K562 (cell line): ENCODE results near the gene RDH16. TPM values are rescaled to one million over a fixed set of nuclear protein-coding genes. Genes with fewer than 3 reads are reported as not detected.

Source experiments
- AFF4 ChIP-seq: sonication (generic); formaldehyde crosslinking; IDR thresholded peaks from 2 replicates; pipeline ENCODE4 v1.8.0; 2023; ENCODE audit warnings: mild to moderate bottlenecking, missing genetic modification reagents
- CLOCK ChIP-seq: fragments of 250-450 bp; sonication (Bioruptor Pico); IDR thresholded peaks from 2 replicates; pipeline ENCODE4 v1.4.0; 2020; ENCODE audit warnings: mild to moderate bottlenecking, moderate library complexity, borderline replicate concordance
- E2F6 ChIP-seq, 2 experiments: IDR thresholded peaks; 2 replicates each; pipeline ENCODE4 v1.6.1; 2011; ENCODE audit warnings: borderline replicate concordance in 1 of 2, control low read depth in 1 of 2, low read depth in 1 of 2, low read length in 1 of 2, mild to moderate bottlenecking in 1 of 2, mixed read lengths in 1 of 2, moderate library complexity in 1 of 2; ENCODE audit not compliant: insufficient read depth in 1 of 2, insufficient read length in 1 of 2, poor library complexity in 1 of 2, severe bottlenecking in 1 of 2; ENCODE audit errors: extremely low read depth in 1 of 2
- NR2C2 ChIP-seq, 2 experiments: fragments of 200-800 bp in 1 of 2; sonication (Bioruptor generic) in 1 of 2; sonication (generic) in 1 of 2; formaldehyde crosslinking in 1 of 2; IDR thresholded peaks; 2 replicates each; pipeline versions ENCODE4 v1.6.1 to v1.8.0; 2016 to 2022; ENCODE audit warnings: mild to moderate bottlenecking in 1 of 2, missing compliant biosample characterization in 1 of 2, missing genetic modification characterization in 1 of 2, missing genetic modification reagents in 1 of 2
- PBX2 ChIP-seq, 2 experiments: IDR thresholded peaks in 1 of 2; conservative IDR thresholded peaks in 1 of 2; 2 replicates each; pipeline ENCODE4 v1.6.1; 2016; ENCODE audit warnings: low read depth in 2 of 2, mild to moderate bottlenecking in 1 of 2, missing compliant biosample characterization in 1 of 2, missing genetic modification characterization in 1 of 2, moderate library complexity in 1 of 2
- PHB ChIP-seq: fragments of 250-450 bp; sonication (Bioruptor Pico); IDR thresholded peaks from 2 replicates; pipeline ENCODE4 v1.5.0; 2021
- SMAD2 ChIP-seq: fragments of 150-350 bp; IDR thresholded peaks from 2 replicates; pipeline ENCODE4 v1.6.1; 2014; ENCODE audit warnings: low read depth, mild to moderate bottlenecking, low read length
- SMARCE1 ChIP-seq: fragments of 450-650 bp; IDR thresholded peaks from 2 replicates; pipeline ENCODE4 v1.7.1; 2016; ENCODE audit warnings: mild to moderate bottlenecking
- ZNF143 ChIP-seq: sonication (generic); formaldehyde crosslinking; IDR thresholded peaks from 2 replicates; pipeline ENCODE4 v1.9.0; 2022; ENCODE audit warnings: mild to moderate bottlenecking, missing genetic modification reagents
- ZNF280A ChIP-seq: fragments of 450-650 bp; IDR thresholded peaks from 2 replicates; pipeline ENCODE4 v1.6.1; 2018; ENCODE audit warnings: mild to moderate bottlenecking, low read depth; ENCODE audit not compliant: partially characterized antibody
- ZNF395 ChIP-seq: fragments of 200-800 bp; sonication (Bioruptor generic); IDR thresholded peaks from 2 replicates; pipeline ENCODE4 v1.6.1; 2017; ENCODE audit warnings: missing genetic modification characterization, missing compliant biosample characterization
- polyA plus RNA-seq, 8 experiments: library from polyadenylated mRNA; depleted of rRNA in 4 of 8; stranded (reverse) in 5 of 8; unstranded in 3 of 8; fragments of >200 nt; fragmentation: Nextera tagmentation in 2 of 8; fragmentation: Illumina TruSeq in 1 of 8; extraction: Ambion mirVana in 2 of 8; extraction: Trizol in 1 of 8; gene quantifications; 2 replicates each; pipeline versions ENCODE4 v1.2.1 to v1.2.3, GENCODE V29; 2011 to 2014; ENCODE audit warnings: inconsistent platforms in 1 of 8, missing spikeins in 1 of 8
- total RNA-seq, 7 experiments: library from RNA; depleted of rRNA in 6 of 7; stranded (reverse); fragments of >200 nt in 6 of 7; fragmentation: Illumina TruSeq in 2 of 7; extraction: Trizol in 2 of 7; gene quantifications; 2 replicates each; pipeline versions ENCODE4 v1.2.1 to v1.2.3, GENCODE V29; 2011 to 2021; ENCODE audit warnings: low replicate concordance in 1 of 7

RDH16 gene
- total and polyA plus RNA-seq, 9 of the 15 experiments (the other 6 are each of a cell fraction or from before 2014, with no cell fraction given): 0.11 to 0.52 (median 0.22) TPM; not detected in 1

GRCh38 chr12:56988207-56988739 is 30.9 kb upstream of the RDH16 start (continued):
- TF ChIP-seq PBX2 (CRISPR knock-in tag; IDR thresholded peaks at IDR 0.05; ENCODE audit: low read depth): no peak
- TF ChIP-seq PBX2 (tag; conservative IDR thresholded peaks at IDR 0.05; ENCODE audit: low read depth): no peak; the same call in 1 of the 2 replicates
- no peak for TF ChIP-seq ZNF280A
- no peak for TF ChIP-seq CLOCK (CRISPR knock-in tag)
- peak; percentile 98 for TF ChIP-seq SMARCE1
- TF ChIP-seq SMAD2: no peak
- peak; percentile 86 for TF ChIP-seq ZNF395 (CRISPR knock-in tag)
- TF ChIP-seq NR2C2 (CRISPR knock-in tag; IDR thresholded peaks at IDR 0.05): no peak
- peak; percentile 52 for TF ChIP-seq NR2C2 (tag; IDR thresholded peaks at IDR 0.05)
- TF ChIP-seq ZNF143 (CRISPR knock-in tag): no peak
- TF ChIP-seq PHB (CRISPR knock-in tag): no peak
- peak in 1 of 2 experiments; percentile 51 for TF ChIP-seq E2F6 (IDR thresholded peaks at IDR 0.05; ENCODE audit: borderline replicate concordance in 1 of 2, extremely low read depth in 1 of 2, insufficient read depth in 1 of 2, insufficient read length in 1 of 2, low read depth in 1 of 2, low read length in 1 of 2, poor library complexity in 1 of 2, severe bottlenecking in 1 of 2)
- no peak; the same call in 1 of the 2 replicates for TF ChIP-seq AFF4
